GM21529 (cell line): ENCODE data around the gene CCDC88B.
A peak's percentile ranks its signal among the peaks of the same experiment; 100 is the strongest.
"Not testable (repeated sequence)": the region's sequence is repeated elsewhere in the genome, so short reads cannot be mapped to it uniquely, and the experiment has no call there.

Experiments used
- ATAC-seq: cut with Tn5 transposase; IDR thresholded peaks from one replicate; pipeline ENCODE4 v1.9.1; 2021; ENCODE audit not compliant: unreplicated experiment

The CCDC88B gene

GRCh38 chr11:64304316-64305072, 35.5 kb upstream of the CCDC88B start:
- ATAC-seq, result peak; percentile 30

GRCh38 chr11:64305075-64305690, 34.8 kb upstream of the CCDC88B start, which contains the start of gene ESRRA:
TSS of gene ESRRA (plus strand) at chr11:64305524. CDS start at chr11:64307180, 1,656 bp downstream.
- ATAC-seq, result peak; percentile 70

GRCh38 chr11:64305691-64306562, 34.1 kb upstream of the CCDC88B start:
- ATAC-seq, result peak; percentile 27

DNA sequence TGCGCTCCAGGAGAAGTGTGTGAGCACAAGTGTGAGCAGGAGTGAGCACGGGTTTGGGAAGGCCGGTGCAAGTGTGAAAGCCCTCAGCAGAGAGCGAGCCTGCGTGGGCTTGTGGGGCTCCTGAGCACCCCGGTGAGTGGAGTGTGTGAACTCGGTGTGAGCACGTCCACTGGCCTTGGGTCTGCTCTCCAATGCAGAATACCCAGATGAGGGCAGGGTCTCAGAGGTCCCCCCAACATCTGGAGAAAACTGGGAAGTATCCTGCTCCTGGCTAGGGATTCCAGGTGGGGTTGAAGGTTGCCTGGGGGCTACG, 33.5 kb upstream of the CCDC88B start:
- no peak for ATAC-seq

GRCh38 chr11:64306876-64307622, 33.0 kb upstream of the CCDC88B start:
- no peak for ATAC-seq

DNA sequence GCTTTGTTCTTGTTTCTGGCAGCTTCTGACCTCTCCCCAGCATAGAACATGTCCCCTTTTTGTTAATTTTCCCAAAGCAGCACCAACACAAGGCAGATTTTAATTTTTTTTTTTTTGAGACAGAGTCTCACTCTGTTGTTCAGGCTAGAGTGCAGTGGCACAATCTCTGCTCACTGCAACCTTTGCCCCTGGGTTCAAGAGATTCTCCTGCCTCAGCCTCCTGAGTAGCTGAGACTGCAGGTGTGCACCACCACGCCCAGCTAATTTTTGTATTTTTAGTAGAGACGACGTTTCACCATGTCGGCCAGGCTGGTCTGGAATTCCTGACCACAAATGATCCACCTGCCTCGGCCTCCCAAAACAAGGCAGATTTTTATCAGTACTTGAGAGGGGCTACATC, 32.2 kb upstream of the CCDC88B start:
- ATAC-seq, result not testable (repeated sequence)

DNA sequence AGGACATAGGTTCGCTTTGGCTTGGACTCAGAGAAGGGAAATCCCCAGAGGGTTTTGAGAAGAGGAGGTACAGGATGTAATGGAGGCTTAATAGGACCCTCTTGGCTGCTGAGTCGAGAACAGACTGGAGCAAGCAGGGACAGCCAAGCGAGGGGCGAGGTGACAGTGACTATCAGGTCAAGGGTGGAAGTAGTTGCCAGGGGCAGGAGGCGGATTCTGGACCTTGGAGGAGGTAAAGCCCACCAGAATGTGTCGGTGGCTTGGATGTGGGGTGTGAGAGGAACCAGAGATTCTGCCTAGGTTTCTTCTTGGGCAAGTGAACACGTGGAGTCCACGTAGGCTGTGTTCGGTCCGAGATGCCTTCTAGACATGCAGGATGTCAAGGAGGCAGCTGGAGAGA, 27.1 kb upstream of the CCDC88B start:
- ATAC-seq, result no peak

DNA sequence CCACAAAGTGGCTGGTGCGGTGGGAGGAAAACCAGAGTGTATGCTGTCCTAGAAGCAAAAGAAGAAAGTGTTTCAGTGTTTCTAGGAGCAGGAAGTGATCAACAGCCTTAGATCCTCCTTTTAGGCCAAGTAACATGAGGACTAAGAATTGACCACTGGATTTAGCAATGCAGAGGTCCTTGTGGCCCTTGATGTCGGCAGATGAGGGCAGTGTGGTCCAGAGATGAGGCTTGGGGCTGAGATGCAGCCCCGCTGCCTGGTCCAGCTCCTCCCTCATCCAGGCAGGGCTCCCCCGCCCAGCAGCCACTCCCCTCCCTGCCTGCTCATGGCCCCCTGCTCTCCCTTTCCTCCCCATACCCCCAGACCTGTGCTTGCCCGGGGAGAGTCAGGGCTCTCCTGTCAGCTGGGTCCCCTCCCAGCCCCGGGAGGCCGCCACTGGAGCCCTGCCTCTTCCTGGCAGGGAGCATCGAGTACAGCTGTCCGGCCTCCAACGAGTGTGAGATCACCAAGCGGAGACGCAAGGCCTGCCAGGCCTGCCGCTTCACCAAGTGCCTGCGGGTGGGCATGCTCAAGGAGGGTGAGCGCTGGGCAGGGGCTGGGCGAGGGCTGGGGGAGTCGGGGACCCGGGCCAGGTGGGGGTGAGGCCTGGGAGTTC, 26.4 kb upstream of the CCDC88B start:
- ATAC-seq, result no peak

DNA sequence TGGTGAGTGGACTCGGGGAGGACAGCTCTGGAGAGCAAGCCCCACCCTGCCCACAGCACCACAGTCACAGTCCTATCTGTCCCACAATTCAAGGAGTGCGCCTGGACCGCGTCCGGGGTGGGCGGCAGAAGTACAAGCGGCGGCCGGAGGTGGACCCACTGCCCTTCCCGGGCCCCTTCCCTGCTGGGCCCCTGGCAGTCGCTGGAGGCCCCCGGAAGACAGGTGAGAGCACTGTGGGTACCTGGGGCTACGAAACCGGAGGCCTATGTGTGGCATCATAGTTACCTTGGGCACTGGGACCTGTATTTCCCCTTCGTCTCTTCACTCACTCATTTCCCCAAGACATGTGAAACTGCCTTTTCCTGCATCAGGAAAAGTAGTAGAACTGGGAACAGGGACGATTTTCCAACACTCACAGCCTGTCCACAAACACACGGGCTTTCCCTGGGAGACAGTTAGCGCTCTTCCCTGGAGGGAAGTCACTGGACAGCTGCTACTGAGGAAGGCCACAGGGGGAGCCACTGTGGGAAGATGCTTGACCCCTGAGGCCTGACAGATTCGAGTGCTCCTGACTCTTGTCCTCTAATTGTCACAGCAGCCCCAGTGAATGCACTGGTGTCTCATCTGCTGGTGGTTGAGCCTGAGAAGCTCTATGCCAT, 25.7 kb upstream of the CCDC88B start:
- no peak for ATAC-seq

DNA sequence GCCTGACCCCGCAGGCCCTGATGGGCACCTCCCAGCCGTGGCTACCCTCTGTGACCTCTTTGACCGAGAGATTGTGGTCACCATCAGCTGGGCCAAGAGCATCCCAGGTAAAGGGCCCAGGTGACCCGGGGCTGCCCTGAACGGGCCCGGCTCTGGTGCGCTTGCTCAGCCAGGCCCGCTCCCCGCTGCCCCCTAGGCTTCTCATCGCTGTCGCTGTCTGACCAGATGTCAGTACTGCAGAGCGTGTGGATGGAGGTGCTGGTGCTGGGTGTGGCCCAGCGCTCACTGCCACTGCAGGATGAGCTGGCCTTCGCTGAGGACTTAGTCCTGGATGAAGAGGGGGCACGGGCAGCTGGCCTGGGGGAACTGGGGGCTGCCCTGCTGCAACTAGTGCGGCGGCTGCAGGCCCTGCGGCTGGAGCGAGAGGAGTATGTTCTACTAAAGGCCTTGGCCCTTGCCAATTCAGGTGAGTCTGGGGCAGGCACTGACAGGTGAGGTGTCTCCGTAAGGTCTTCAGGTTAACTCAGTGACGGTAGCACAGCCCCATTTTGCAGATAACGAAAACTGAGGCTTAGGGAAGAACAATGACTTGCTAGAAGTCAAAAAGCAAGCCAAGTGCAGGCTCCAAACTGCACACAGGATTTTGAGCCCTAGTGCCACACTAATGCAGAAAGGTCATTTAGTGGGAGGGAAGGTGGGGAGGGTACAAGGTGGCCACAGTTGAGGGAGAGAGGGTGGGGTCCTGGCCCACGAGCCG, 25.0 kb upstream of the CCDC88B start:
- ATAC-seq, result no peak

GRCh38 chr11:64315667-64316526, 24.1 kb upstream of the CCDC88B start:
- not testable (repeated sequence) for ATAC-seq

DNA sequence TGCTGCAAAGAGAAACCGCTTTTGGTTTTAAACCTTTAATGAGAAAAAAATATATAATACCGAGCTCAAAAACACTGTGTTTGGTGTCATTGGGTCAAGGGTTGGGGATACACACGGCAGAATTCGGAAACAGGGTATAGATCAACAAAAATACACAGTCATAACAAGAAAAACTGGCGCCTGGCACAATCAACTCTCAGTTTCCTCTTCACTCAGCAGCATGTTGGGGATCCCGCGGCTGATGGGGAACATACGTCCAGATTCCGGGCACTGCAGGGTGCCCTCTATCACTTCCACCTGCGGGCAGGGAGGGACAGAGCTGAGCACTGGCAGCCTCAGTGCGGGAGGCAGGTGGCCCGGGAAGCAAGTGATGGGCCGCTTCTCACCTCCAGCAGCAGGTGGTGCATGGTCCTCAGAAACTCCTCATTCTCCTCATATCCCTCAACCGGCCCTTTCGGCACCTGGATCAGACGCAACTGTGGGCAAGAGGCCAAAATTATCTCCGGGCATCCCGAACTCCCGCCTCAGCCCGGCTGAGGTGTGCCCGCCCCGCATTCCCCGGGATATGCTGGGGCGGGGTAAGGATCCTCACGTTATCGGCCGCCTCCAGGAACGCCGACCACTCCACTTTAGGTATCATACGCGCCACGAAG, 23.2 kb upstream of the CCDC88B start:
- peak; percentile 10 for ATAC-seq

DNA sequence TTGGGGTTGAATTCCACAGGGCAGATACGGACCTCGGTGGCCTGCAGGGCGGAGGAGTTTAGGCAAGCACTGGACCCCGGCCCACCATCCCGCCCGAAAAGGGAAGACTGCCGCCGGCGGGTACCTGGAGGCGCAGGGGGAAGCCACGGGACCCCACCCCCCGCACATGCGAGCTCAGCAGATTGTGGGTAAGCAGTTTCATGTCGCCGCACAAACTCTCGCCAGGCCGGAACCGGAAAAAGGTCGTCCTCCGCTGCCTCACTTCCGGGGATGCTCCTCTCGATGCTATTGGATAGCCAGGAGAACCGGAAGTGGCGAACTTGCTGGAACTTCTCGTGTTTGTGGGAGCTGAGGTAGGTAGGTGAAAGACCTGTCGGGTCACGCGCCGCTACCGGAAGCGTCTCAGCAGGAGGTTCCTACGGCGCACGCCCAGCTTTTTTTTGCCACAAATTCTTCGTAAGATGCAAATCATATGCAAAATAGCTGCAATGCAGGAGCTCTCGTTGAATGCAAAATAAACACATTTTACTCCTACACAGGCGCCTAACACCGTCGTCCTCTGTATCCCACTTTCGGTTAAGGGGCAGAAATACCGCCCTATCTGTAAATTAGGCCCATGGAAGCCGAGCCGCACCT, 22.6 kb upstream of the CCDC88B start, which contains the start of gene TRMT112:
TRMT112 (minus strand) TSS at position 235 of the 636 bp plus-strand sequence; CDS start at position 202, 33 bp downstream.
- peak; percentile 48 for ATAC-seq

GRCh38 chr11:64317961-64318765, 21.8 kb upstream of the CCDC88B start, which contains the start of gene PRDX5:
TSS of gene PRDX5 (plus strand) at chr11:64318121. CDS start at chr11:64318216, 95 bp downstream.
- ATAC-seq, result peak; percentile 72

- no peak for ATAC-seq
Observed at GRCh38 chr11:64318766-64319761, 20.9 kb upstream of the CCDC88B start.
